CD8-positive, alpha-beta memory T cell (primary cell): ENCODE data around the gene G3BP2. TPM values are rescaled to one million over a fixed set of nuclear protein-coding genes. Genes with fewer than 3 reads are reported as not detected.
"Not testable (repeated sequence)": the region's sequence is repeated elsewhere in the genome, so short reads cannot be mapped to it uniquely, and the experiment has no call there.

Source experiments
- CTCF ChIA-PET: fragments of 350-600 bp; sonication (Branson Sonifier 250); formaldehyde crosslinking; loops from one replicate; lab custom pipeline; 2021; ENCODE audit warnings: antibody characterized with exemption; lab: Charles Lee
- POLR2A ChIA-PET: fragments of 350-600 bp; sonication (Branson Sonifier 250); formaldehyde crosslinking; loops from one replicate; lab custom pipeline; 2021; ENCODE audit warnings: antibody characterized with exemption; lab: Charles Lee
- DNase-seq, 5 donors: peaks; one replicate each; pipeline versions ENCODE4 v3.0.0 to v3.0.0-alpha.2; 2020 to 2022; ENCODE audit warnings: mixed read lengths in 1 of 5
- H3K27ac ChIP-seq: one replicate; pipeline ENCODE4 v1.7.0; 2013; ENCODE audit warnings: low read depth, mild to moderate bottlenecking, low read length, moderate library complexity
- H3K27me3 ChIP-seq: 2 replicates; pipeline ENCODE4 v1.7.0; 2013; ENCODE audit warnings: low read length, mild to moderate bottlenecking; ENCODE audit not compliant: insufficient read depth, poor library complexity, severe bottlenecking
- H3K36me3 ChIP-seq: 2 replicates; pipeline ENCODE4 v1.7.0; 2013; ENCODE audit warnings: mild to moderate bottlenecking, low read length, moderate library complexity; ENCODE audit not compliant: insufficient read depth
- H3K4me1 ChIP-seq: 2 replicates; pipeline ENCODE4 v1.7.0; 2013; ENCODE audit warnings: mild to moderate bottlenecking, low read length, moderate library complexity; ENCODE audit not compliant: insufficient read depth
- H3K4me3 ChIP-seq: 2 replicates; pipeline ENCODE4 v1.7.0; 2013; ENCODE audit warnings: mild to moderate bottlenecking, low read length
- H3K9me3 ChIP-seq: 2 replicates; pipeline ENCODE4 v1.7.0; 2013; ENCODE audit warnings: mild to moderate bottlenecking, low read length
- H3K27ac Mint-ChIP-seq, 8 donors: one replicate each; pipeline ENCODE4 v1.8.0; 2020 to 2021; ENCODE audit warnings: mixed read lengths in 8 of 8, mild to moderate bottlenecking in 6 of 8, inconsistent platforms in 3 of 8, moderate library complexity in 3 of 8
- H3K27me3 Mint-ChIP-seq, 2 donors: one replicate each; pipeline ENCODE4 v1.8.0; 2020 to 2021; ENCODE audit warnings: mixed read lengths in 2 of 2, mild to moderate bottlenecking in 1 of 2, moderate library complexity in 1 of 2
- H3K36me3 Mint-ChIP-seq, 3 donors: one replicate each; pipeline ENCODE4 v1.8.0; 2020 to 2021; ENCODE audit warnings: mixed read lengths in 3 of 3, inconsistent platforms in 1 of 3, mild to moderate bottlenecking in 1 of 3
- H3K4me1 Mint-ChIP-seq, 3 donors: one replicate each; pipeline ENCODE4 v1.8.0; 2020 to 2021; ENCODE audit warnings: mixed read lengths in 3 of 3, inconsistent platforms in 1 of 3, mild to moderate bottlenecking in 1 of 3
- H3K4me3 Mint-ChIP-seq, 7 donors: one replicate each; pipeline ENCODE4 v1.8.0; 2020 to 2021; ENCODE audit warnings: mixed read lengths in 7 of 7, mild to moderate bottlenecking in 6 of 7, moderate library complexity in 4 of 7, inconsistent platforms in 2 of 7
- H3K9me3 Mint-ChIP-seq, 5 donors: one replicate each; pipeline ENCODE4 v1.8.0; 2020 to 2022; ENCODE audit warnings: mixed read lengths in 5 of 5, mild to moderate bottlenecking in 3 of 5, moderate library complexity in 2 of 5, inconsistent platforms in 1 of 5
- polyA plus RNA-seq: library from polyadenylated mRNA; unstranded; fragments of 300-500 nt; fragmentation: Illumina TruSeq; gene quantifications from one replicate; pipeline ENCODE4 v1.2.3, GENCODE V29; 2021
- total RNA-seq, 2 experiments: library from RNA; stranded (reverse); gene quantifications; one replicate each; pipeline ENCODE4 v1.2.3, GENCODE V29; 2021

G3BP2 gene
- total and polyA plus RNA-seq, 3 experiments from 2014 or later = 115 to 195 (median 189) TPM

DNA sequence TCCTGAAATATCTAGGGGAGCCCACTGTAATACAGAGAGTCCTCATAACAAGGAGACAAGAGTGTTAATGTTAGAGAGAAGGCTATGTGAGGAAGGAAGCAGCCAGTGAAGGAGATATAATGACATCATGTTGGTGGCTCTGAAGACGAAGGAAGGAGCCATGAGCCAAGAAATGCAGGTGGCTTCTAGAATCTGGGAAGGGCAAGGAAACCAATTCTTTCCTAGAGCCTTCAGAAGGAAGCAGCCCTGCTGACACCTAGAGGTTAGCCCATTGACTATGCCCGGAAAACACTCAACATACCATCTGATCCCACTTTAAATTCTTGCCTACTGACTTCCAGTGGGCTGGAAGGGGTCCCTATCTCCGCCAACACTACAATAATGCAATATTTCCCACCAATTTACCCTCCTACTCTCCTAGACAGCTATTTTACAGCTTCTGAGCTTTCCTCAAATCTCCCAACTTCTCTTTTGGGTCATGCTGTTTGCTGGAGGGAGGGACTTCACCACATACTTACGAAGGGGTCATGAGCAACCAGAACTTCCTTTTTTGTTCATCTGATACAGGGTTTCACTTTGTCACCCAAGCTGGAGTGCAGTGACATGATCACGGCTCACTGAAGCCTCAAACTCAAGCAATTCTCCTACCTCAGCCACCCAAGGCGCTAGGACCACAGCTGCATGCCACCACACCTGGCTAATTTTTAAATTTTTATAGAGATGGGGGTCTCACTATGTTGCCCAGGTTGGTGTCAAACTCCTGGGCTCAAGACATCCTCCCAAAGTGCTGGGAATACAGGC is 25.2 kb upstream of the G3BP2 start:
- ChIA-PET CTCF (interaction anchor here (2.0 kb wide), 1 partner anchor 26 kb away, joined by 6 read pairs; the partner anchor contains the start of gene USO1), POLR2A (interaction anchor here (0.9 kb wide), 1 partner anchor 11 kb away, joined by 3 read pairs; no protein-coding TSS in a partner anchor)
- H3K4me1 ChIP-seq = peaks cover 27% of the 10 kb centered on the region
- no peaks in the 10 kb centered on the region for H3K36me3 ChIP-seq
- H3K4me1 Mint-ChIP-seq = peaks cover 17 to 32% (median 27%) of the 10 kb centered on the region in 3 donors
- H3K27me3 ChIP-seq = no peaks in the 10 kb centered on the region
- DNase-seq = peak in 2 of 5 donors; percentile 17 to 40
- peak overlapping the region; percentile 81 to 98 (median 90) for H3K27ac Mint-ChIP-seq
- H3K27ac ChIP-seq = peak overlapping the region; percentile 72
- H3K9me3 Mint-ChIP-seq = no peaks in the 10 kb centered on the region
- H3K27me3 Mint-ChIP-seq = no peaks in the 10 kb centered on the region
- peak overlapping the region in 6 of 7 donors; percentile 40 to 66 (median 64) for H3K4me3 Mint-ChIP-seq
- peaks cover 0 to 5% (median 4%) of the 10 kb centered on the region in 3 donors for H3K36me3 Mint-ChIP-seq
- no peak overlapping the region for H3K4me3 ChIP-seq
- no peaks in the 10 kb centered on the region for H3K9me3 ChIP-seq

DNA sequence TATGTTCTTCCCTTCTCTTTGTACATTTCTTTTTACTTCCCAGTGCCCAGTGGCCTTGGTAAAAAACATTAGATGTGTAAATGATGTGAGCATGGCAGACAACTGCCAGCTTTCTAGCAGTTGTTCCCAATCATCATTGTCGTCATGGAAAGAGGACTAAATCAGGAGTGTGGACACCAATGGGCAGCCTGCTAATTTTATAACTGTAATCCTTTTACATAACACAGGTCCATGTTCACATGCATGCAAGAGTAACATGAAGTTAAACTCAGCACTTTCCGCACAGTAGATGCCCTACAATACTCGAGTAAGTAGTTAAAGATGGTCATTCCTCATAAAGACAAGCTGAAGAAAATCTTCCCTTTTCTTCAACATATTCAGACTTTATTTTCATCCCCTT is 23.4 kb upstream of the G3BP2 start:
- Mint-ChIP-seq H3K4me1 (peaks cover 17 to 32% (median 27%) of the 10 kb centered on the region in 3 donors), H3K27ac (peak overlapping the region in 6 of 8 donors; percentile 17 to 89 (median 67)), H3K9me3 (no peaks in the 10 kb centered on the region), H3K4me3 (peak overlapping the region in 1 of 7 donors; percentile 6), H3K27me3 (no peaks in the 10 kb centered on the region), H3K36me3 (peaks cover 0 to 6% (median 4%) of the 10 kb centered on the region in 3 donors)
- H3K9me3 ChIP-seq = no peaks in the 10 kb centered on the region
- CTCF ChIA-PET = no interaction called here
- no peak overlapping the region for H3K27ac ChIP-seq
- H3K27me3 ChIP-seq = no peaks in the 10 kb centered on the region
- no peaks in the 10 kb centered on the region for H3K36me3 ChIP-seq
- peaks cover 27% of the 10 kb centered on the region for H3K4me1 ChIP-seq
- no peak for DNase-seq
- H3K4me3 ChIP-seq = no peak overlapping the region
- POLR2A ChIA-PET = no interaction called here

DNA sequence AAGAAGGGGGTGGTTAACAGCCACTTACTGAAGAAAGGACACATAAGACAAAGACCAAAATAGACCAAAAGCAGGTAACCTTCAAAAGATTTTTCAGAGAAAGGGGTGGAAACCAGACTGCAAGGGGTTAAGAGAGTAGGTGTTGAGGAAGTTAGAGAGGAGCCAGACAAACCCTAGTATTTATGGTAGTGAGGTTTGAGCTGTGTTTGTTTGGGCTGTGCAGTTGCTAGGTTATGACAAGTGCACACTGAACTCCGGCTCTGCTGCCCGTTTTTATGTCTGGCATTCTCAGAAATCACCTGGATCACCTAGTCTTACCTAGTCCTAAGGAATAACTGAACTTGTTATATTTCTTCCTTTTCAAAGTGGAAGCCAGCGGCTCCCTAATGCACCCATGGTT is 22.9 kb upstream of the G3BP2 start:
- H3K4me1 ChIP-seq = peaks cover 27% of the 10 kb centered on the region
- H3K27ac Mint-ChIP-seq = peak overlapping the region in 7 of 8 donors; percentile 8 to 89 (median 55)
- no peak overlapping the region for H3K4me3 ChIP-seq
- peaks cover 0 to 6% (median 4%) of the 10 kb centered on the region in 3 donors for H3K36me3 Mint-ChIP-seq
- no peaks in the 10 kb centered on the region for H3K9me3 ChIP-seq
- peak in 2 of 5 donors; percentile 45 to 81 for DNase-seq
- H3K27me3 Mint-ChIP-seq = no peaks in the 10 kb centered on the region
- no peak overlapping the region for H3K27ac ChIP-seq
- no peak overlapping the region for H3K4me3 Mint-ChIP-seq
- H3K27me3 ChIP-seq = no peaks in the 10 kb centered on the region
- ChIA-PET POLR2A (no interaction called here), CTCF (interaction anchor here (1.3 kb wide), 1 partner anchor 28 kb away, joined by 5 read pairs; the partner anchor contains the start of gene USO1)
- H3K9me3 Mint-ChIP-seq = no peaks in the 10 kb centered on the region
- no peaks in the 10 kb centered on the region for H3K36me3 ChIP-seq
- H3K4me1 Mint-ChIP-seq = peaks cover 17 to 32% (median 27%) of the 10 kb centered on the region in 3 donors

DNA sequence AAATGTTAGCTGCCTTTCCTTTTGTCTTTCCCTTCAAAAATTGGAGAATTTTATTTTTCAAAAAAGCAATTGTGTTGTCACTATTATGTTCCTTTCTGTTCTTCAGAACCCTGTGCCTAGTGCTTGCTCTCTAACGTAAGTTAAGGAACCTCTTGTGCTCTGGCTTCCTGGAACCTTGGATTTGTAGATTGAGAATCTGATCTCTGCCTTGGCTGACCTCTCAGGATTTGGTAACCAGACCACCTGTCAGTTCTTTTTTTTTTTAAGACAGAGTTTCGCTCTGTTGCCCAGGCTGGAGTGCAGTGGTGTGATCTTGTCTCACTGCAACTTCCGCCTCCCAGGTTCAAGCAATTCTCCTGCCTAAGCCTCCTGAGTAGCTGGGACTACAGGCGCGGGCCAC is 18.9 kb upstream of the G3BP2 start:
- H3K9me3 Mint-ChIP-seq, H3K9me3 ChIP-seq, H3K4me3 Mint-ChIP-seq, POLR2A ChIA-PET, H3K27me3 ChIP-seq, H3K36me3 Mint-ChIP-seq, H3K27ac ChIP-seq, H3K4me3 ChIP-seq, H3K36me3 ChIP-seq, H3K27me3 Mint-ChIP-seq, DNase-seq: not testable (repeated sequence)
- H3K4me1 ChIP-seq = peaks cover 14% of the 10 kb centered on the region
- CTCF ChIA-PET = interaction anchor here (1.7 kb wide), 1 partner anchor 32 kb away, joined by 5 read pairs; the partner anchor contains the start of gene USO1
- peaks cover 7 to 18% (median 16%) of the 10 kb centered on the region in 3 donors for H3K4me1 Mint-ChIP-seq
- H3K27ac Mint-ChIP-seq = peak overlapping the region in 1 of 8 donors; percentile 17

DNA sequence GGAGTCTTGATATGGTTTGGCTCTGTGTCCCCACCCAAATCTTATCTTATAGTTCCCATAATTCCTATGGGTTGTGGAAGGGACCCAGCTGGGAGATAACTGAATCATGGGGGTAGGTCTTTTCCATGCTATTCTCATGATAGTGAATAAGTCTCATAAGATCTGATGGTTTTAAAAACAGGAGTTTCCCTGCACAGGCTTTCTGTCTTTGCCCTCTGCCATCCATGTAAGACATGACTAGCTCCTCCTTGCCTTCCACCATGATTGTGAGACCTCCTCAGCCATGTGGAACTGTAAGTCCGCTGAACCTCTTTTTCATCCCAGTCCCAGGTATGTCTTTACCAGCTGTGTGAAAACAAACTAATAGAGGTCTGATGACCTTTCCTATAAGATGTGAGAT is 13.9 kb upstream of the G3BP2 start:
- CTCF ChIA-PET, H3K27me3 Mint-ChIP-seq, H3K36me3 ChIP-seq, H3K4me3 ChIP-seq, H3K9me3 ChIP-seq, H3K36me3 Mint-ChIP-seq, H3K9me3 Mint-ChIP-seq, DNase-seq, H3K27me3 ChIP-seq, H3K27ac ChIP-seq: not testable (repeated sequence)
- POLR2A ChIA-PET = interaction anchor here (0.6 to 1.0 kb wide), 3 partner anchors 10 to 168 kb away, joined by 3 to 4 read pairs (median 3); partner anchors contain the start of gene USO1
- H3K4me1 ChIP-seq = peaks cover 24% of the 10 kb centered on the region
- Mint-ChIP-seq H3K4me3 (peak overlapping the region in 4 of 7 donors; percentile 4 to 62 (median 33)), H3K27ac (peak overlapping the region in 7 of 8 donors; percentile 15 to 95 (median 86)), H3K4me1 (peaks cover 32 to 44% (median 35%) of the 10 kb centered on the region in 3 donors)

DNA sequence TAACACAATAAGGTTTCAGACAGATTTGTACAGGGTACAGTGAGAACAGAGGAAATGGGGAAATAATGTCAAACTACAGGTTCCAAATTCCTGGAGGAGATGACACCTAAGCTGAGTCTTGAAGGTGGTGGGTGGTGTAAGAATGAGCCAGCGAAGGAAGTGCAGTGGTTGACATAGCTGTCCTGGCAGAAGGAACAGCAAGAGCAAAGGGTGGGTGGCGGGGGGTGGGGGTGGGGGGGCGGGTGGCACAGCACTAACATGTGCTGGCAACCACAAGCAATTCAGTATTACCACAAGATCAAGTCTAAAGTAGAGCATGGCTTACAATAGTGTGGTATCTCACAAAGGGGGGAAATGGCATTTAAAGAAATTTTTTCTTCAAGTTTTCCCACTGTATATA is 13.1 kb upstream of the G3BP2 start:
- H3K4me3 Mint-ChIP-seq = peak overlapping the region in 3 of 7 donors; percentile 2 to 62 (median 19)
- ChIA-PET CTCF (interaction anchor here (1.3 kb wide), 1 partner anchor 17 kb away, joined by 4 read pairs; no protein-coding TSS in a partner anchor), POLR2A (interaction anchor here (0.6 to 1.0 kb wide), 2 partner anchors 38 to 167 kb away, joined by 3 to 4 read pairs; partner anchors contain the start of gene USO1)
- H3K36me3 ChIP-seq = no peaks in the 10 kb centered on the region
- no peak overlapping the region for H3K27ac ChIP-seq
- no peaks in the 10 kb centered on the region for H3K9me3 ChIP-seq
- H3K4me3 ChIP-seq = no peak overlapping the region
- no peaks in the 10 kb centered on the region for H3K9me3 Mint-ChIP-seq
- DNase-seq = peak in 3 of 5 donors; percentile 15 to 63 (median 52)
- no peaks in the 10 kb centered on the region for H3K27me3 Mint-ChIP-seq
- H3K4me1 ChIP-seq = peaks cover 24% of the 10 kb centered on the region
- H3K4me1 Mint-ChIP-seq = peaks cover 35 to 48% (median 39%) of the 10 kb centered on the region in 3 donors
- peak overlapping the region in 7 of 8 donors; percentile 15 to 95 (median 86) for H3K27ac Mint-ChIP-seq
- no peaks in the 10 kb centered on the region for H3K27me3 ChIP-seq
- peaks cover 0 to 3% (median 1%) of the 10 kb centered on the region in 3 donors for H3K36me3 Mint-ChIP-seq

DNA sequence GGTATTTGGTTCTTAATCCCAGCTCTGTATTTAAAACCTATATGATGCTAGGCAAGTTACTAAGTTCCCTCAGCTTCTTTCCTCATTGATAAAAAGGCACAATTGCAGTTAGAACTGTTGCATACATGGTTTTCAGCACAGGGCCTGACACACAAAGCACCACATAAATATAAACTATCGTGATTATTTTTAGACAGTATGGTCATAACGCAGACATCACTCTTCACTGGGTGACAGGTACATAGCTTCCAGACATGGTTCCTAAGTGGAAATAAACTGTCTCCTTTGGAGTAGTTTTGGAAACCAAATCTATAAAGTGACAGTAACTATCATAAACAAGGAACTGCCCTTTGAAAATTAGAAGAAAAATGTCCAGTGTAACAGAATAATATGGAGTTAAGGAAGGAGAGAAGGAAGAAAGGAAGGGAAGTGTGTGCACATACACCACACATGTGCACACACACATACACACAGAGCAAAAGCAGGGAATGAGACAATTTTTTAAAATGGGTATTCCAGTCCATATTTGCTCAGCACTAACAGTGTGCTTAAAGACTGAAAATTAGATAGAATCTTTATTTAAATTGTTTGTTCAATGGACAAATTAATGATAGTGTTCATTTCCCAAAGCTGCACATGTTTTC is 12.5 kb upstream of the G3BP2 start:
- Histone ChIP-seq H3K9me3 (no peaks in the 10 kb centered on the region), H3K27ac (no peak overlapping the region), H3K36me3 (no peaks in the 10 kb centered on the region), H3K27me3 (no peaks in the 10 kb centered on the region), H3K4me1 (peaks cover 24% of the 10 kb centered on the region), H3K4me3 (no peak overlapping the region)
- DNase-seq = no peak
- H3K9me3 Mint-ChIP-seq = no peaks in the 10 kb centered on the region
- ChIA-PET POLR2A (no interaction called here), CTCF (interaction anchor here (1.3 kb wide), 2 partner anchors 16 to 37 kb away, joined by 4 read pairs; no protein-coding TSS in a partner anchor)
- H3K36me3 Mint-ChIP-seq = peaks cover 0 to 3% (median 1%) of the 10 kb centered on the region in 3 donors
- peak overlapping the region in 3 of 7 donors; percentile 0 to 19 (median 2) for H3K4me3 Mint-ChIP-seq
- no peaks in the 10 kb centered on the region for H3K27me3 Mint-ChIP-seq
- H3K27ac Mint-ChIP-seq = peak overlapping the region in 6 of 8 donors; percentile 15 to 87 (median 74)
- peaks cover 35 to 48% (median 39%) of the 10 kb centered on the region in 3 donors for H3K4me1 Mint-ChIP-seq
